Left lung (tissue), 10 donors: ENCODE measurements around the gene KIAA1671. TPM values are rescaled to one million over a fixed set of nuclear protein-coding genes. Genes with fewer than 3 reads are reported as not detected.
"Not testable (repeated sequence)": the region's sequence is repeated elsewhere in the genome, so short reads cannot be mapped to it uniquely, and the experiment has no call there.

ENCODE experiments used
- ATAC-seq: fragments of 200-7000 bp; cut with Tn5 transposase; one replicate; pipeline ENCODE4 v1.9.1; 2020; ENCODE audit warnings: moderate library complexity
- DNase-seq, 4 donors: peaks; one replicate each; pipeline ENCODE4 v3.0.0-alpha.2; 2013 to 2020
- H3K27ac ChIP-seq, 2 donors: fragments of 200-600 bp; sonication (generic) in 1 of 2; one replicate each; pipeline versions ENCODE4 v1.5.0 to v1.8.0; 2020 to 2021
- H3K27me3 ChIP-seq, 2 donors: fragments of 200-600 bp; sonication (generic) in 1 of 2; one replicate each; pipeline versions ENCODE4 v1.5.0 to v1.8.0; 2020 to 2021
- H3K36me3 ChIP-seq, 2 donors: fragments of 200-600 bp; sonication (generic) in 1 of 2; one replicate each; pipeline versions ENCODE4 v1.5.0 to v1.8.0; 2020 to 2021
- H3K4me1 ChIP-seq, 2 donors: fragments of 200-600 bp; one replicate each; pipeline ENCODE4 v1.8.0; 2021
- H3K4me3 ChIP-seq, 2 donors: fragments of 200-600 bp; sonication (generic) in 1 of 2; one replicate each; pipeline versions ENCODE4 v1.5.0 to v1.8.0; 2020 to 2021; ENCODE audit warnings: mild to moderate bottlenecking in 1 of 2
- H3K9me3 ChIP-seq, 2 donors: fragments of 200-600 bp; sonication (generic) in 1 of 2; one replicate each; pipeline versions ENCODE4 v1.5.0 to v1.8.0; 2020 to 2021
- CTCF ChIP-seq, 2 donors: fragments of 200-600 bp; sonication (generic) in 1 of 2; IDR thresholded peaks; one replicate each; pipeline versions ENCODE4 v1.5.0 to v1.8.0; 2021; ENCODE audit warnings: antibody characterized with exemption in 2 of 2
- intact Hi-C, 2 donors: fragments of 100-400 bp; cut with DNase I; formaldehyde crosslinking; loops; one replicate each; pipeline versions ENCODE4 v1.11.2 to v1.14.2; 2022
- polyA plus RNA-seq, 6 donors: library from polyadenylated mRNA; unstranded; fragments of 120-200 nt; gene quantifications; one replicate each; pipeline ENCODE4 v1.2.1, GENCODE V29; 2013; ENCODE audit not compliant: insufficient read length in 6 of 6
- total RNA-seq, 2 donors: library from RNA; stranded (reverse); fragmentation: NEBNext Ultra II Directional; extraction: Animal tissue kit (Norgen Biotek cat#: 25700); gene quantifications; one replicate each; pipeline ENCODE4 v1.2.1, GENCODE V29; 2021
- donor health status: DM: no; HTN: yes; CAD: no.
- donor health status: DM: no; HTN: no; CAD: no.

Gene KIAA1671
- total and polyA plus RNA-seq, 8 donors, result 19.4 to 35.0 (median 23.4) TPM

GRCh38 chr22:25177895-25178294 is 225.4 kb downstream of the KIAA1671 start:
- peak in 1 of 4 donors; percentile 11 for DNase-seq
- peaks cover 0 to 60% of the 10 kb centered on the region in 2 donors for H3K36me3 ChIP-seq
- intact Hi-C loops, result no loop called here
- TF ChIP-seq CTCF (IDR thresholded peaks at IDR 0.05), result no peak
- ATAC-seq, result no peak
- no peak overlapping the region for H3K4me3 ChIP-seq
- peaks cover 0 to 8% of the 10 kb centered on the region in 2 donors for H3K9me3 ChIP-seq
- no peak overlapping the region for H3K27ac ChIP-seq
- no peaks in the 10 kb centered on the region for H3K27me3 ChIP-seq
- peaks cover 0 to 5% of the 10 kb centered on the region in 2 donors for H3K4me1 ChIP-seq

- H3K36me3 ChIP-seq, result peaks cover 0 to 60% of the 10 kb centered on the region in 2 donors
- H3K9me3 ChIP-seq, H3K4me1 ChIP-seq, H3K27ac ChIP-seq, H3K4me3 ChIP-seq, H3K27me3 ChIP-seq, intact Hi-C loops: not testable (repeated sequence)
- ATAC-seq, result peak; percentile 21
- peak in 1 of 4 donors; percentile 33 for DNase-seq
Observed at GRCh38 chr22:25178348-25178747, 225.8 kb downstream of the KIAA1671 start.

GRCh38 chr22:25178869-25179631 is 226.5 kb downstream of the KIAA1671 start:
- H3K4me1 ChIP-seq, H3K27ac ChIP-seq, intact Hi-C loops, DNase-seq, H3K27me3 ChIP-seq, H3K9me3 ChIP-seq: not testable (repeated sequence)
- peak; percentile 28 for ATAC-seq
- Histone ChIP-seq H3K4me3 (peak overlapping the region in 1 of 2 donors; percentile 23), H3K36me3 (peaks cover 0 to 59% of the 10 kb centered on the region in 2 donors)

GRCh38 chr22:25182131-25183110 is 229.9 kb downstream of the KIAA1671 start:
- Histone ChIP-seq H3K4me1 (peaks cover 0 to 5% of the 10 kb centered on the region in 2 donors), H3K36me3 (peaks cover 0 to 52% of the 10 kb centered on the region in 2 donors), H3K27ac (peak overlapping the region in 1 of 2 donors; percentile 13), H3K9me3 (peaks cover 0 to 8% of the 10 kb centered on the region in 2 donors), H3K27me3 (no peaks in the 10 kb centered on the region), H3K4me3 (no peak overlapping the region)
- peak; percentile 70 for ATAC-seq
- no peak for TF ChIP-seq CTCF (IDR thresholded peaks at IDR 0.05)
- intact Hi-C loops, result no loop called here
- DNase-seq, result no peak

GRCh38 chr22:25183949-25184619 is 231.6 kb downstream of the KIAA1671 start:
- ATAC-seq, result no peak
- H3K4me1 ChIP-seq, result peaks cover 0 to 5% of the 10 kb centered on the region in 2 donors
- DNase-seq, result no peak
- H3K27ac ChIP-seq, result no peak overlapping the region
- TF ChIP-seq CTCF (IDR thresholded peaks at IDR 0.05), result no peak
- intact Hi-C loops, result no loop called here
- H3K9me3 ChIP-seq, result peaks cover 0 to 8% of the 10 kb centered on the region in 2 donors
- no peak overlapping the region for H3K4me3 ChIP-seq
- peaks cover 0 to 41% of the 10 kb centered on the region in 2 donors for H3K36me3 ChIP-seq
- H3K27me3 ChIP-seq, result no peaks in the 10 kb centered on the region
